Measurements from ENCODE around the gene TRRAP.

Gene TRRAP

DNA sequence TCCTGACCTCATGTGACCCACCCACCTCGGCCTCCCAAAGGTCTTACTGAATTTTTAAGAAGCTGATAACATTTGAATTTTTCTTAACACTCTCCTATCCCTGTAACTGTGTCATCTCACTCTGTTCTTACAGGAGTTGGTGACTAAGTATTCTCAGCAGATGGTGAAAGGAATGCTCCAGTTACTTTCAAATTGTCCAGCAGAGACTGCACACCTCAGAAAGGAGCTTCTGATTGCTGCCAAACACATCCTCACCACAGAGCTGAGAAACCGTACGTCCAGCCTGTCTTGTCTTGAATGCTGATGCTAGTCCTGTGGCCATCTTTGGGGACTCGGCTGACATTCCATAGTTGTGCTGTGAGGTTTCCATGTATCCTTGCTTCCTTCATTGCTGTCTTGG is 24.9 kb downstream of the TRRAP start:
- DNase-seq, result no peak

- DNase-seq, result no peak
Observed at GRCh38 chr7:98907570-98907969, 29.2 kb downstream of the TRRAP start.

GRCh38 chr7:98908585-98908984 is 30.3 kb downstream of the TRRAP start:
- no peak for DNase-seq

- DNase-seq, result no peak
Observed at GRCh38 chr7:98909487-98909886, 31.2 kb downstream of the TRRAP start.

DNA sequence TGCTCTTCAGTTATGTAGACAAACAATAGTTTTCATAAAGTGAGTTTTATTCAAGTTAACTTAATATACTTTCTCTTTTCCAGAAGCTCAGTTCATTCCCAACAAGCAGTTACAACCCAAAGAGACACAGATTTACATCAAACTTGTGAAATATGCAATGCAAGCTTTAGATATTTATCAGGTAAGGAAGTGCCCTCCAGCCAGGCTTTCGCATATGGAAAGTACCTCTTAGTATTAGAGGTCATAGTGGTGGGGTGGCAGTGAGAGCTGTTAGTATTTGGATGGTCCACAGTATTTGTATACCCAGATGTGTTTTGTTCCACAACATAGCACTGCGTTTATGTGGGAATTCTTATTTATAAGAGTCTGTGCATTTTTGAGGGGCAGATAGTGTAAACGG is 32.1 kb downstream of the TRRAP start:
- DNase-seq, result no peak

GRCh38 chr7:98911916-98912315 is 33.6 kb downstream of the TRRAP start:
- DNase-seq, result no peak

DNA sequence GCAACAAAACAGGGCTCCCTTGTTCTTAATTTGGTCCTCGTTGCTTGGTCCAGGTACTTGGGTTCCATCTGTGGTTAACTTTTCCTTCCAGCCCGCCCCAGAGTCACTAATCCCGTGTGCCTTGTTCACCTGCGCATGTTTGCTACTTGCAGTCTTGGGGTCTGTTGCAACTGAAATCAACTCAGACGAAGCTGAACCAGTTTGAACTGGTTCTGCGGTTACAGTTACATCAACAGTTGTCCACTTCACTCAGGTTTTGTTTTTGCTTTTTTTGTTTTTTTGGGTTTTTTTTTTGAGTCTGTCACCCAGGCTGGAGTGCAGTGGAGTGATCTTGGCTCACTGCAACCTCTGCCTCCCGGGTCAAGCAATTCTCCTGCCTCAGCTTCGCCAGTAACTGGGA is 34.7 kb downstream of the TRRAP start:
- DNase-seq, result no peak

- no peak for DNase-seq
Observed at GRCh38 chr7:98913612-98914011, 35.3 kb downstream of the TRRAP start.

- no peak for DNase-seq
Observed at GRCh38 chr7:98917331-98917730, 39.0 kb downstream of the TRRAP start.

DNA sequence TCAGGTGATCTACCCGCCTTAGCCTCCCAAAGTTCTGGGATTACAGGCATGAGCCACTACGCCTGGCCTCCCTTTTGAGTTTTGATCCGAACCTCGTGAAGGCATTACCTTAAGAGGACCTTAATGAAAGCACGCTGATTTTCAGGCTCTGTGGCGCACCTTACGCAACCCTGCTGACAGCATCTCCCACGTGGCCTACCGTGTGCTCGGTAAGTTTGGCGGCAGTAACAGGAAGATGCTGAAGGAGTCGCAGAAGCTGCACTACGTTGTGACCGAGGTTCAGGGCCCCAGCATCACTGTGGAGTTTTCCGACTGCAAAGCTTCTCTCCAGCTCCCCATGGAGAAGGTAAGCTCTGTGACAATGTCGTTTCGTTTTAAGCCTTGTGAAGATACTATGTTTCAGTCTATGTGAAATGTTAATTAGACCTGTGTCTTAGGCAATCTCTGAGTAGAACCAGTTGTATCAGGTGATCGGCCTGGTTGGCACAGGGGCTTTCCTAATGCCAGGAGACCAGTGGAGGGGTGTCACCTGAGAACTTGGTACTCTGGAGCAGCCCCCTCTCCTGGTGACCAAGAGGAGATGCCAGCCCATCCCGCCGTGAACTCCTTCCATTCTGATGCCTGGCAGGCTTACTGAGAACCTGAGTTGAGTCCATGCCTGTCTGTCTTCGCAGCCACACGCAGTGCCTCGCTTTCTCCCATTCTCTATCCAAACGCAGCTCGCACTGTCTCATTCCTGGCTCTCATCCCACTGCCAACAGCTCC is 43.5 kb downstream of the TRRAP start:
- no peak for DNase-seq

- no peak for DNase-seq
Observed at GRCh38 chr7:98922392-98923187, 44.3 kb downstream of the TRRAP start.

DNA sequence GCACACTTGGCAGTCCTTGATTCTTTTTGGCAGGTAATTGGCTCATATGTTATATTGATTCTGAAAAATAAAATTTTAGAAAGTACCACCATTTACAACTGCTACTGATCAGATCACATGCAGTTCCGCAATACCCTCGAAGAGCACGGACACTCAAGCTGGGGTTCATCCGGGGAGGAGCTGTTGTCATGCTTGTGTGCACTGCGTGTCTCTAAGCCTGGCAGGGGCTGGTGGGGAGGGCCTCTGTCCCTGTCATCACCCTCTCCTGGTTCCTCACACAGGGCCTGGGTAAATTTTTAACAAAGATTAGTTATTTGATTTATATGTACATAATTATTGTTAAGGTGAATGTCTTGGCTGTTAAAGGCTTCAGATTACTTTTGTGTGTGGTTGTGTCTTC is 45.2 kb downstream of the TRRAP start:
- DNase-seq, result no peak

- no peak for DNase-seq
Observed at GRCh38 chr7:98927125-98927524, 48.8 kb downstream of the TRRAP start.

DNA sequence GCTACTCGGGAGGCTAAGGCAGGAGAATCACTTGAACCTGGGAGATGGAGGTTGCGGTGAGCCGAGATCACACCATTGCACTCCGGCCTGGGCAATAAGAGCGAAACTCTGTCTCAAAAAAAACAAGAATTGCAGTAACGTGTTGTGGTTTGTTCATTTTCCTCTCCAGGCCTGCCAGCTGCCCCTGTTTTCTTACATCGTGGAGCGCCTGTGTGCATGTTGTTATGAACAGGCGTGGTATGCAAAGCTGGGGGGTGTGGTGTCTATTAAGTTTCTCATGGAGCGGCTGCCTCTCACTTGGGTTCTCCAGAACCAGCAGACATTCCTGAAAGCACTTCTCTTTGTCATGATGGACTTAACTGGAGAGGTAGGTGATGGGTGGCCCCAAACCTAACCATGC is 52.1 kb downstream of the TRRAP start:
- DNase-seq, result no peak

DNA sequence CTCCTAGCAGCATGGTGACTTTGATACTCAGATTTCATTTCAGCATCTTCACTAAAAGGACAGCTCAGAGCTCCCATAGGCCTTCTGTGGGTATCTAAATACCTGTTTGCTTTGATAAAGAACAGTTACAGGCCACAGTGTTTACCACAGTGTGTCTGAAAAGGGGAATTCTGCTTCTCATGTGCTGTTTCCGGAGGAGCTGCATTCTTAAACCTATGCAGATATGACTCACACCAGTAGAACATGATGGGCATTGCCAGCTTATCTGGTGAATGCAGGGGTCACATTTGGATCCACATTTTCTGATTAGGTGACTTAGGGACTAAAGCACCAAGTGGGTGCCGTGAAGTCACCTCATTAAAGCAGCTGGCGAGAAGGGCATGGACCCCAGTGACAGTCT is 52.6 kb downstream of the TRRAP start:
- no peak for DNase-seq

- no peak for DNase-seq
Observed at GRCh38 chr7:98933321-98933720, 55.0 kb downstream of the TRRAP start.

DNA sequence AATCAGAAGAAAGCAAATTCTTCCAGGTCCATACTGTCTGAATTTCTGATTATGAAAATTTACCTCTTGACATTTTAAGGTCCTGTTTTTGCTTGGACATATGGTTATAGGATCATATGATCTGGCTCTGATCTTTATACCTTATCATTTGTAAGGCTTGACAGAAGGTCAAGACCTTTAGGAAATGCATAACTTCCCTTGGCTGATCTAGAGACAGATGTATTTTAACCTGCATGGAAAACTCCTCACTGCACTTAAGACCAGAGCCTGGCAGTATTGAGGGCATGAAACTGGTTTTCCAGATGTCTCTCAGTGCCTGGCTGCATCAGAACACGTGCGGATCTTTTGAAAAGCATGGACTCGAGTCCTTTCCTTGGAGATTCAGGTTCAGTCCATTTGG is 55.9 kb downstream of the TRRAP start:
- DNase-seq, result no peak

GRCh38 chr7:98935811-98936210 is 57.5 kb downstream of the TRRAP start:
- no peak for DNase-seq

- DNase-seq, result no peak
Observed at GRCh38 chr7:98943336-98943735, 65.0 kb downstream of the TRRAP start.

- no peak for DNase-seq
Observed at GRCh38 chr7:98944386-98944785, 66.1 kb downstream of the TRRAP start.

DNA sequence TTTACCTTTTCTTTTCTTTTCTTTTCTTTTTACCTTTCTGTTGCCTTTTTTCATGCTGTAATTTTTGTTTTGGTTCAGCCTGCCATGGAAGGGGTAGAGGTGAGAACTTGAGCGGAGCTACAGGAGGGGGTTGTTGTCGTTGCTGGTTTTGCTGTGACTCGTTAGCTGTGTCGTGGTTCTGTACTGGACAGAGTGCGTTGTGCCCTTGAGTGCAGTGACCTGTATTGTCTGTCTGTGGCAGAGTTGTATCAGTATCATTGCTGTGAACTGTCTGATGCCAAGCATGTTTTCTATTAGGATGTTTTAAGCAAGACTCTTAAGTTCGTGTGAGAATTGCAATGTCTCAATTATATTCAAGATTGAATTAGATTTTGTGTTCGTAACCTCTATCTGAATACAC is 67.5 kb downstream of the TRRAP start:
- no peak for DNase-seq

DNA sequence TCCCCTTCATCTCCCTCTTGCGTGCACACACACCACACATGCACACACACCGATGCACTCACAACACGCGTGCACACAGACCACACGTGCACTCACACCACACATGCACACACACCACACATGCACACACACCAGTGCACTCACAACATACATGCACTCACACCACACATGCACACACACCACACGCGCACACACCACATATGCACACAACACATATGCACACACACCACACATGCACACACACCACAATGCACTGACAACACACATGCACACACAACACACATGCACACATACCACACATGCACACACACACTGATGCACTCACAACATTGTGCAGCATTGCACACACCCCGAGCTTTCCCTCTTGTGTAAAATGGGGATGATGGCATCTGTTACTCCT is 68.1 kb downstream of the TRRAP start:
- DNase-seq, result no peak

DNA sequence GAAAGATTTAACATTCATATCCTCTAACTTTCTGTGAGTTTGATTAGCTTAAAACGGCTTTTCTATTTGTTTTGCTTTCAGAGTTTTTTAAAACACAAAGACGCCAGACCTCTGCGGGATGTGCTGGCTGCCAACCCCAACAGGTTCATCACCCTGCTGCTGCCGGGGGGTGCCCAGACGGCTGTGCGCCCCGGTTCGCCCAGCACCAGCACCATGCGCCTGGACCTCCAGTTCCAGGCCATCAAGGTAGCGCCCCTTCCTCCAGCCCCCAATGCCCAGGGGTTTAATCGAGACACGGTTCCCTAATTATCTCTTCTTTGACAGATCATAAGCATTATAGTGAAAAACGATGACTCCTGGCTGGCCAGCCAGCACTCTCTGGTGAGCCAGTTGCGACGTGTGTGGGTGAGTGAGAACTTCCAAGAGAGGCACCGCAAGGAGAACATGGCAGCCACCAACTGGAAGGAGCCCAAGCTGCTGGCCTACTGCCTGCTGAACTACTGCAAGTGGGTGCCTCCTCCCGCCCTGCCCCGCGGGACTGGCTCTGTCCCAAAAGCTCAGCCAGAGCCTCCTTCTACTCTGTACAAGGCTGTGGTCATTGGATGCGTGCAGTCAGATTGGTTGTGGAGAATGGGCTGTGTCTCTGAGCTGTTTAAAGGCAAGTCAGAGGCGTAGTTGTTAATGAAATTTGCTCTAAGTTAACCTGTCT is 71.2 kb downstream of the TRRAP start:
- no peak for DNase-seq

GRCh38 chr7:98955992-98956391 is 77.7 kb downstream of the TRRAP start:
- no peak for DNase-seq

Data from inflammatory macrophage (primary cell).